ENCODE data around the gene CYSTM1. TPM values are rescaled to one million over a fixed set of nuclear protein-coding genes. Genes with fewer than 3 reads are reported as not detected.

Gene CYSTM1
- total RNA-seq, 2 donors from 2014 or later, result 64.9 to 89.5 TPM

GRCh38 chr5:140227046-140227445, 52.1 kb downstream of the CYSTM1 start:
- TF ChIP-seq, protein P1, sequence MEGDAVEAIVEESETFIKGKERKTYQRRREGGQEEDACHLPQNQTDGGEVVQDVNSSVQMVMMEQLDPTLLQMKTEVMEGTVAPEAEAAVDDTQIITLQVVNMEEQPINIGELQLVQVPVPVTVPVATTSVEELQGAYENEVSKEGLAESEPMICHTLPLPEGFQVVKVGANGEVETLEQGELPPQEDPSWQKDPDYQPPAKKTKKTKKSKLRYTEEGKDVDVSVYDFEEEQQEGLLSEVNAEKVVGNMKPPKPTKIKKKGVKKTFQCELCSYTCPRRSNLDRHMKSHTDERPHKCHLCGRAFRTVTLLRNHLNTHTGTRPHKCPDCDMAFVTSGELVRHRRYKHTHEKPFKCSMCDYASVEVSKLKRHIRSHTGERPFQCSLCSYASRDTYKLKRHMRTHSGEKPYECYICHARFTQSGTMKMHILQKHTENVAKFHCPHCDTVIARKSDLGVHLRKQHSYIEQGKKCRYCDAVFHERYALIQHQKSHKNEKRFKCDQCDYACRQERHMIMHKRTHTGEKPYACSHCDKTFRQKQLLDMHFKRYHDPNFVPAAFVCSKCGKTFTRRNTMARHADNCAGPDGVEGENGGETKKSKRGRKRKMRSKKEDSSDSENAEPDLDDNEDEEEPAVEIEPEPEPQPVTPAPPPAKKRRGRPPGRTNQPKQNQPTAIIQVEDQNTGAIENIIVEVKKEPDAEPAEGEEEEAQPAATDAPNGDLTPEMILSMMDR (IDR thresholded peaks at IDR 0.05), result no peak
- Histone ChIP-seq H3K36me3 (no peaks in the 10 kb centered on the region), H3K27me3 (replicated peaks; ENCODE audit: insufficient read depth) (no peaks in the 10 kb centered on the region), H3K4me3 (no peak overlapping the region), H3K9me3 (no peaks in the 10 kb centered on the region), H3K4me1 (ENCODE audit: control insufficient read depth in 1 of 2, low read depth in 2 of 2) (peaks cover 0 to 13% of the 10 kb centered on the region in 2 donors), H3K27ac (no peak overlapping the region)
- ATAC-seq (ENCODE audit: insufficient number of reproducible peaks, low FRiP score, low read depth) (no peak), DNase-seq (ENCODE audit: low spot score) (no peak)

DNA sequence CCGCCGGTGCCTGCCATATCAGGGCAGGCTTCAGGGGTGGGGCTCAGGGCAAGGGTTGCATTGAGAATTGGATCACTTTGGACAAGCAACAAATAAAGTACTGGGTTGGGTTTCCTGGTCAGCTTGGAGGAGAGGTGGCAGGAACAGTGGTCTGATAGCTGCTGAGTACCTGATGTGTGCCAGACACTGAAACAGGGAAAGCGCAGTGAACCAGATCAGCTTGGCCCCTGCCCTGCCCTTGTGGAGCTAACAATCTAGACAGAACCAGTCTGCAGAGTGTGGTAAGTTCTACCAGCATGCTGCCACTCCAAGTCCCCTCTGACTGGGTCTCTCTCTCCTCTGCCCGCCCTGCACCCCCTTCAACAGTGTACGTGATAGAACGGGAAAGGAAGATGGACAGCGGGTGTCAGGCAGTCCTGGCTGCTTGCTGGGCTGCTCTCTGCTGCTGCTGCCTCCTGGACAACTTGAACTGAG, 53.4 kb downstream of the CYSTM1 start:
- no peaks in the 10 kb centered on the region for H3K36me3 ChIP-seq
- peaks cover 0 to 6% of the 10 kb centered on the region in 2 donors for H3K4me1 ChIP-seq (ENCODE audit: control insufficient read depth in 1 of 2, low read depth in 2 of 2)
- TF ChIP-seq, protein P1 (IDR thresholded peaks at IDR 0.05), result no peak
- ATAC-seq (ENCODE audit: insufficient number of reproducible peaks, low FRiP score, low read depth) (no peak), DNase-seq (ENCODE audit: low spot score) (no peak)
- no peaks in the 10 kb centered on the region for H3K27me3 ChIP-seq (replicated peaks; ENCODE audit: insufficient read depth)
- H3K4me3 ChIP-seq, result no peak overlapping the region
- H3K27ac ChIP-seq, result no peak overlapping the region
- H3K9me3 ChIP-seq, result no peaks in the 10 kb centered on the region

- no peak overlapping the region for H3K27ac ChIP-seq
- no peaks in the 10 kb centered on the region for H3K4me1 ChIP-seq (ENCODE audit: control insufficient read depth in 1 of 2, low read depth in 2 of 2)
- H3K4me3 ChIP-seq, result no peak overlapping the region
- TF ChIP-seq, protein P1 (IDR thresholded peaks at IDR 0.05), result no peak
- H3K9me3 ChIP-seq, result no peaks in the 10 kb centered on the region
- ATAC-seq (ENCODE audit: insufficient number of reproducible peaks, low FRiP score, low read depth) (no peak), DNase-seq (ENCODE audit: low spot score) (no peak)
- no peaks in the 10 kb centered on the region for H3K27me3 ChIP-seq (replicated peaks; ENCODE audit: insufficient read depth)
- H3K36me3 ChIP-seq, result no peaks in the 10 kb centered on the region
These were observed 55.4 kb downstream of the CYSTM1 start for GRCh38 chr5:140230373-140230772.

DNA sequence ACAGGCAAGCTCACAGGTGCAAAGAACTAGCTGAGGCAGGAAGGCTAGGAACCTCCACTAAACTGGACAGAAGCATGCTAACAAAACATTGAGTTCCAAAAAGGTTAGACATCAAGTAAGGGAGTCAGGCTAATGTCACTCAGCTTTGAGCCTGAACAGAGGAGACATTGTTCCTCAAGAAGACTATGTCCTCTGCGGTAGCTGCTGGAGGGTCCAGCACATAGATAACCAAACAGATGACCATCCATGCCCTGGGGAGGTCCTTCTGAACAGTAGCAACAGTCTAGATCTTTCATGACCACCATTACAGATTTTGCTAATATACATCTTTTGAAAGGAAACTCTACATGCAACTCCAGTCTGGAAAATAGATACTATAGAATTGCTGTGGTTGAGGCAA, 57.7 kb downstream of the CYSTM1 start:
- H3K36me3 ChIP-seq, result no peaks in the 10 kb centered on the region
- no peak overlapping the region for H3K27ac ChIP-seq
- H3K9me3 ChIP-seq, result no peaks in the 10 kb centered on the region
- H3K4me3 ChIP-seq, result no peak overlapping the region
- no peak for ATAC-seq (ENCODE audit: insufficient number of reproducible peaks, low FRiP score, low read depth)
- TF ChIP-seq, protein P1 (IDR thresholded peaks at IDR 0.05), result no peak
- H3K4me1 ChIP-seq (ENCODE audit: control insufficient read depth in 1 of 2, low read depth in 2 of 2), result no peaks in the 10 kb centered on the region
- no peak for DNase-seq (ENCODE audit: low spot score)
- H3K27me3 ChIP-seq (replicated peaks; ENCODE audit: insufficient read depth), result no peaks in the 10 kb centered on the region

DNA sequence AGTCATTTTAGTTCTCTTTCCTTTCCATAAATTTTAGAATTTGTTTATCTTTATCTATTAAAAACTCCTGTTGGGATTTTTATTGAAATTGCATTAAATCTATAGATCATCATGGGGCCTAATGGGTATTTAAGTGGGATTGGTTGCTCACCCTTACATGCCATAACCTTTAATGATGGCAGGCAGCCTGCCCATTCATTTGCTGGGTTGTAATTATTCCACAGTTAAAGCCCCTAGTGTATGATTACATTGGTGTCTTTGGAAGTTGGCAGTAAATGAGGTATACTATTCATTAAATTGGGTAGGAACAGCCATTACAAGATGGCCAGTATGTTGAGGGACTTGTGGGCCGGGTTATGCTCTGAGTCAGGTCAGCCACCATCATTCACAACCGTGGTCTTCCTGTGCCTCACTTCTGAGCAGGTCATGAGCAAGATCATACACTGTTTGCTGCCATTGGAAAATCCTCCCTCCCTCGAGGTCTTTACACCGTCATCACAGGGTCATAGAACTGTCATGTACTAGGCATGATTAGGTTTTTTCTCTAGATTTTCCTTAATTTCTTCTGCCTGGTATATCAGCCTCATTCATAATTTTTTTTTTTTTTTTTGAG, 59.5 kb downstream of the CYSTM1 start:
- no peaks in the 10 kb centered on the region for H3K36me3 ChIP-seq
- DNase-seq (ENCODE audit: low spot score) (no peak), ATAC-seq (ENCODE audit: insufficient number of reproducible peaks, low FRiP score, low read depth) (no peak)
- H3K4me1 ChIP-seq (ENCODE audit: control insufficient read depth in 1 of 2, low read depth in 2 of 2), result no peaks in the 10 kb centered on the region
- no peaks in the 10 kb centered on the region for H3K27me3 ChIP-seq (replicated peaks; ENCODE audit: insufficient read depth)
- TF ChIP-seq, protein P1 (IDR thresholded peaks at IDR 0.05), result no peak
- H3K27ac ChIP-seq, result no peak overlapping the region
- no peaks in the 10 kb centered on the region for H3K9me3 ChIP-seq
- H3K4me3 ChIP-seq, result no peak overlapping the region
